Cerebellar nuclear complex (tissue), 1 donor: Measurements from ENCODE around the gene ZNF341.

Experiments
- DNase-seq, 2 experiments: peaks; one replicate each; lab custom pipeline; 2025; lab: John Stamatoyannopoulos, UW

The ZNF341 gene

GRCh38 chr20:33796263-33796906 is 64.6 kb downstream of the ZNF341 start:
- no peak for DNase-seq

GRCh38 chr20:33796907-33797544 is 65.2 kb downstream of the ZNF341 start:
- DNase-seq: no peak

- DNase-seq: no peak
Observed at GRCh38 chr20:33798444-33798843, 66.6 kb downstream of the ZNF341 start.

GRCh38 chr20:33803921-33804337 is 72.1 kb downstream of the ZNF341 start:
- DNase-seq: no peak

- no peak for DNase-seq
Observed at GRCh38 chr20:33808388-33808787, 76.6 kb downstream of the ZNF341 start.

GRCh38 chr20:33810259-33810658 is 78.5 kb downstream of the ZNF341 start:
- DNase-seq: no peak

- peak; percentile 91 to 94 for DNase-seq
Observed at GRCh38 chr20:33810885-33811775, 79.3 kb downstream of the ZNF341 start, which contains the start of gene CHMP4B. CHMP4B (plus strand) TSS chr20:33811348; CDS start chr20:33811469, 121 bp downstream.

GRCh38 chr20:33811776-33812151 is 80.0 kb downstream of the ZNF341 start:
- no peak for DNase-seq

- no peak for DNase-seq
Observed at GRCh38 chr20:33812152-33812849, 80.5 kb downstream of the ZNF341 start.

- DNase-seq: no peak
Observed at GRCh38 chr20:33812908-33813462, 81.2 kb downstream of the ZNF341 start.

GRCh38 chr20:33814238-33814712 is 82.5 kb downstream of the ZNF341 start:
- DNase-seq: no peak

- no peak for DNase-seq
Observed at GRCh38 chr20:33815671-33816070, 83.9 kb downstream of the ZNF341 start.

- no peak for DNase-seq
Observed at GRCh38 chr20:33816191-33816590, 84.4 kb downstream of the ZNF341 start.

GRCh38 chr20:33817411-33817810 is 85.6 kb downstream of the ZNF341 start:
- no peak for DNase-seq

- DNase-seq: no peak
Observed at GRCh38 chr20:33819456-33819855, 87.7 kb downstream of the ZNF341 start.

GRCh38 chr20:33820362-33820761 is 88.6 kb downstream of the ZNF341 start:
- DNase-seq: no peak

GRCh38 chr20:33821270-33821836 is 89.6 kb downstream of the ZNF341 start:
- no peak for DNase-seq

- DNase-seq: no peak
Observed at GRCh38 chr20:33822423-33822822, 90.6 kb downstream of the ZNF341 start.

- DNase-seq: no peak
Observed at GRCh38 chr20:33822991-33823390, 91.2 kb downstream of the ZNF341 start.

- DNase-seq: no peak
Observed at GRCh38 chr20:33824852-33825251, 93.1 kb downstream of the ZNF341 start.
